SU-DHL-6 (cell line): ENCODE data around the gene TSSK3.

Experiments
- CTCF ChIP-seq: fragments of 200-600 bp; sonication (generic); IDR thresholded peaks from one replicate; pipeline ENCODE4 v1.5.1; 2017; ENCODE audit warnings: antibody characterized with exemption, mild to moderate bottlenecking, low read length, moderate library complexity; ENCODE audit not compliant: insufficient read depth, poor library complexity, severe bottlenecking
- EZH2phosphoT487 ChIP-seq: fragments of 200-600 bp; sonication (generic), shearing (Covaris generic); conservative IDR thresholded peaks from 2 replicates; pipeline ENCODE4 v1.6.1; 2018; ENCODE audit warnings: mild to moderate bottlenecking, antibody characterized with exemption, low read length, moderate library complexity, mixed read lengths

- TF ChIP-seq CTCF (no peak), EZH2phosphoT487 (no peak)
Observed at GRCh38 chr1:32394890-32395432, 32.6 kb downstream of the TSSK3 start.
